ENCODE data around the gene CYP26C1.

- no peak for TF ChIP-seq POLR2AphosphoS5 (IDR thresholded peaks at IDR 0.05)
- TF ChIP-seq CTCF (IDR thresholded peaks at IDR 0.05): no peak
- TF ChIP-seq POLR2A (IDR thresholded peaks at IDR 0.05): no peak
Measured at GRCh38 chr10:93103953-93104352, 43.4 kb downstream of the CYP26C1 start.
